Fibroblast of lung (primary cell): Measurements from ENCODE around the gene LRRTM3. TPM values are rescaled to one million over a fixed set of nuclear protein-coding genes. Genes with fewer than 3 reads are reported as not detected.

Source experiments
- DNase-seq, 2 donors: peaks; one replicate each; pipeline versions ENCODE4 v3.0.0 to v3.0.0-alpha.2; 2010; ENCODE audit warnings: low read depth in 2 of 2
- H2AFZ ChIP-seq: 2 replicates; pipeline ENCODE4 v1.5.1; 2012; ENCODE audit warnings: low read length, control low read depth, inconsistent platforms
- H3K27ac ChIP-seq: 2 replicates; pipeline ENCODE4 v1.5.1; 2011; ENCODE audit warnings: low read length, control low read depth; ENCODE audit not compliant: insufficient read depth
- H3K27me3 ChIP-seq: 2 replicates; pipeline ENCODE4 v1.5.1; 2011; ENCODE audit warnings: mild to moderate bottlenecking, low read length; ENCODE audit not compliant: control insufficient read depth, insufficient read depth
- H3K36me3 ChIP-seq: 2 replicates; pipeline ENCODE4 v1.5.1; 2011; ENCODE audit warnings: low read length; ENCODE audit not compliant: control insufficient read depth, insufficient read depth
- H3K4me1 ChIP-seq: 2 replicates; pipeline ENCODE4 v1.5.1; 2011; ENCODE audit warnings: low read length; ENCODE audit not compliant: control insufficient read depth, insufficient read depth; ENCODE audit errors: extremely low read depth
- H3K4me2 ChIP-seq: 2 replicates; pipeline ENCODE4 v1.5.1; 2011; ENCODE audit warnings: low read length, control low read depth; ENCODE audit not compliant: insufficient read depth; ENCODE audit errors: extremely low read depth
- H3K4me3 ChIP-seq, 4 experiments: fragments of 200-600 bp in 1 of 4; sonication (generic) in 1 of 4; replicated peaks in 1 of 4; 2 replicates each; pipeline ENCODE4 v1.5.1; 2011 to 2016; ENCODE audit warnings: low read length in 4 of 4, low read depth in 3 of 4, mild to moderate bottlenecking in 3 of 4, control low read depth in 2 of 4, inconsistent platforms in 1 of 4, mixed read lengths in 1 of 4; ENCODE audit not compliant: insufficient read depth in 1 of 4; ENCODE audit errors: control extremely low read depth in 1 of 4
- H3K79me2 ChIP-seq: 2 replicates; pipeline ENCODE4 v1.5.1; 2012; ENCODE audit warnings: mild to moderate bottlenecking, low read length, inconsistent platforms; ENCODE audit not compliant: control insufficient read depth, insufficient read depth
- H3K9ac ChIP-seq: 2 replicates; pipeline ENCODE4 v1.5.1; 2011; ENCODE audit warnings: mild to moderate bottlenecking, low read length, control low read depth; ENCODE audit not compliant: insufficient read depth
- H3K9me3 ChIP-seq: 2 replicates; pipeline ENCODE4 v1.5.1; 2012; ENCODE audit warnings: low read depth, low read length; ENCODE audit not compliant: control insufficient read depth, insufficient read depth
- H4K20me1 ChIP-seq: 2 replicates; pipeline ENCODE4 v1.5.1; 2011; ENCODE audit warnings: low read length; ENCODE audit not compliant: control insufficient read depth, insufficient read depth; ENCODE audit errors: extremely low read depth
- EZH2 ChIP-seq: IDR thresholded peaks from 2 replicates; pipeline ENCODE4 v1.5.1; 2012; ENCODE audit warnings: low read length, control low read depth, mild to moderate bottlenecking; ENCODE audit errors: missing control alignments
- polyA plus RNA-seq, 2 donors: library from polyadenylated mRNA; depleted of rRNA in 1 of 2; stranded (reverse) in 1 of 2; unstranded in 1 of 2; fragments of >200 nt; gene quantifications; 2 replicates each; pipeline ENCODE4 v1.2.1, GENCODE V29; 2011 to 2012; ENCODE audit warnings: missing spikeins in 1 of 2
- total RNA-seq: library from RNA; depleted of rRNA; stranded (reverse); fragments of >200 nt; gene quantifications from 2 replicates; pipeline ENCODE4 v1.2.1, GENCODE V29; 2014
- TF ChIP-seq, protein P1 (sequence below), 2 donors: IDR thresholded peaks in 1 of 2; conservative IDR thresholded peaks in 1 of 2; 1 replicate in 1 of 2; 2 replicates in 1 of 2; pipeline ENCODE4 v1.5.1; 2011 to 2012; ENCODE audit warnings: low read length in 2 of 2, control low read depth in 1 of 2, inconsistent platforms in 1 of 2, low read depth in 1 of 2, mild to moderate bottlenecking in 1 of 2

The LRRTM3 gene
- total and polyA plus RNA-seq, 2 donors (not counting 1 experiment from before 2014, with no cell fraction given): not detected

DNA sequence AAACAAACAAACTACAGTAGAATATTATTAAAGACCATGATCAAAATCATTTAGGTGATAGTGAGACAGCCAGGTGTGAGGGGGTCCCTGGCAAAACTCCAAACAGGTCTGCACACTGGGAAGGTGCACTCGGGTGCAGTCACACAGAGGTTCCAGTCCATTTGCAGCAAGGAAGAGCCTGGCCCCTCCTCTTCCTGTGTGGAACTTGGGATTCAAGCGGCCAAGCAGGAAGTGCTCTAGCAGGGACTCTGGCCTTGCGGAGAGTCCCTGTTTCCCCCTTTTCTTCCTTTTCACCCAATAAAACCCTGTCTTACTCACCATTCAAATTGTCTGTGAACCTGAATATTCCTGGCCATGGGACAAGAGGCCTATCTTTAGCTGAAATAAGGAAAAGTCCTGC lies 181.8 kb downstream of the LRRTM3 start:
- no peaks in the 10 kb centered on the region for H3K79me2 ChIP-seq
- H3K4me3 ChIP-seq: no peak overlapping the region
- no peaks in the 10 kb centered on the region for H3K4me1 ChIP-seq
- no peak for DNase-seq
- no peak overlapping the region for H3K4me2 ChIP-seq
- H4K20me1 ChIP-seq: no peaks in the 10 kb centered on the region
- H3K36me3 ChIP-seq: no peaks in the 10 kb centered on the region
- no peak for TF ChIP-seq EZH2
- TF ChIP-seq, protein P1, sequence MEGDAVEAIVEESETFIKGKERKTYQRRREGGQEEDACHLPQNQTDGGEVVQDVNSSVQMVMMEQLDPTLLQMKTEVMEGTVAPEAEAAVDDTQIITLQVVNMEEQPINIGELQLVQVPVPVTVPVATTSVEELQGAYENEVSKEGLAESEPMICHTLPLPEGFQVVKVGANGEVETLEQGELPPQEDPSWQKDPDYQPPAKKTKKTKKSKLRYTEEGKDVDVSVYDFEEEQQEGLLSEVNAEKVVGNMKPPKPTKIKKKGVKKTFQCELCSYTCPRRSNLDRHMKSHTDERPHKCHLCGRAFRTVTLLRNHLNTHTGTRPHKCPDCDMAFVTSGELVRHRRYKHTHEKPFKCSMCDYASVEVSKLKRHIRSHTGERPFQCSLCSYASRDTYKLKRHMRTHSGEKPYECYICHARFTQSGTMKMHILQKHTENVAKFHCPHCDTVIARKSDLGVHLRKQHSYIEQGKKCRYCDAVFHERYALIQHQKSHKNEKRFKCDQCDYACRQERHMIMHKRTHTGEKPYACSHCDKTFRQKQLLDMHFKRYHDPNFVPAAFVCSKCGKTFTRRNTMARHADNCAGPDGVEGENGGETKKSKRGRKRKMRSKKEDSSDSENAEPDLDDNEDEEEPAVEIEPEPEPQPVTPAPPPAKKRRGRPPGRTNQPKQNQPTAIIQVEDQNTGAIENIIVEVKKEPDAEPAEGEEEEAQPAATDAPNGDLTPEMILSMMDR (conservative IDR thresholded peaks at IDR 0.05 in 1 of 2, IDR thresholded peaks at IDR 0.05 in 1 of 2; ENCODE audit: low read depth in 1 of 2, low read length in 2 of 2): no peak
- no peak overlapping the region for H2AFZ ChIP-seq
- H3K9ac ChIP-seq: no peak overlapping the region
- H3K9me3 ChIP-seq: no peaks in the 10 kb centered on the region
- H3K27ac ChIP-seq: no peak overlapping the region
- no peaks in the 10 kb centered on the region for H3K27me3 ChIP-seq

DNA sequence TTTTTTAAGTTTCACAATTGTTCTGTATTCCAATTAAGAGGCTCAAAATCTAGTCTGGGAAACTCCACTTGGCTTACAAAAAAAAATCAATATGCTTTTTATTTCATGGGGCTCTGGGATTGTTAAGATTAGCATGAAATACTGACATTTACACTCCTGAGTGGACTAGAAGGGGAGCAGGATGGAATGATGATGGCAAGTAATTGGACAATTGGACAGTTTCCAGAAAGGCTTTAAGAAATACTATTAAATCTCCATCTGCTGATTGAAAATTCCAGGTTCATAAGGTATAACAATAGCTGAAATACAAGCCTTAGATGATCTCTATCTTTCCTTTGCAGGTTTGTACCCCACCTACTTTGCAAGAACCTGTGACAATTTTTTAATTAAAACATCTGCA lies 184.4 kb downstream of the LRRTM3 start:
- no peak for TF ChIP-seq EZH2
- TF ChIP-seq, protein P1 (conservative IDR thresholded peaks at IDR 0.05 in 1 of 2, IDR thresholded peaks at IDR 0.05 in 1 of 2; ENCODE audit: low read depth in 1 of 2, low read length in 2 of 2): no peak
- H3K9ac ChIP-seq: no peak overlapping the region

DNA sequence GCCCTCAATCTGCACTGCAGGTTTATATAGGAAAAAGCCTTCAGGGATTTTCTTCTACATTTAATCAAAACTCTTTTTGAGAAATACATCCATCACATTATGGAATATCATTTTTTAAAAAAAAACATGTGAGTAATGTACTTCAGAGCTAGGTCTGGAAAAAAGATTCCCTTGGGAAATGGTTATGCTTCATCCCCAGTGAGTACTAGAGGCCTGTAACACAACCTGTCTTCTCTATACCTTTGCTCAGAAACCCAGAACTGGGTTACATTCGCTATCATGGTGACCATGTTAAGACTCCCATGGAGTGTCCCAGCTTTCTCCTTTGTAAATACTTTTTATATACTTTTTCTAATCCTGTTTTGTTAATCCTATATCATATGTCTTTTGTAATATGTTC lies 186.9 kb downstream of the LRRTM3 start:
- no peak for TF ChIP-seq EZH2
- TF ChIP-seq, protein P1 (conservative IDR thresholded peaks at IDR 0.05 in 1 of 2, IDR thresholded peaks at IDR 0.05 in 1 of 2; ENCODE audit: low read depth in 1 of 2, low read length in 2 of 2): no peak
- Histone ChIP-seq H4K20me1 (no peaks in the 10 kb centered on the region), H2AFZ (no peak overlapping the region), H3K27ac (no peak overlapping the region), H3K9me3 (no peaks in the 10 kb centered on the region), H3K4me1 (no peaks in the 10 kb centered on the region), H3K27me3 (no peaks in the 10 kb centered on the region), H3K4me2 (no peak overlapping the region), H3K36me3 (no peaks in the 10 kb centered on the region), H3K4me3 (no peak overlapping the region), H3K79me2 (no peaks in the 10 kb centered on the region), H3K9ac (no peak overlapping the region)
- DNase-seq: no peak

More for the DNA sequence above, 184.4 kb downstream of the LRRTM3 start:
- no peaks in the 10 kb centered on the region for H3K27me3 ChIP-seq
- H3K9me3 ChIP-seq: no peaks in the 10 kb centered on the region
- no peak overlapping the region for H3K4me3 ChIP-seq
- no peak overlapping the region for H3K4me2 ChIP-seq
- H2AFZ ChIP-seq: no peak overlapping the region
- DNase-seq: no peak
- H3K27ac ChIP-seq: no peak overlapping the region
- no peaks in the 10 kb centered on the region for H3K36me3 ChIP-seq
- H4K20me1 ChIP-seq: no peaks in the 10 kb centered on the region
- no peaks in the 10 kb centered on the region for H3K4me1 ChIP-seq
- no peaks in the 10 kb centered on the region for H3K79me2 ChIP-seq
